ENCODE data around the gene ADORA1. TPM values are rescaled to one million over a fixed set of nuclear protein-coding genes. Genes with fewer than 3 reads are reported as not detected.

ADORA1 gene
- total RNA-seq, 1 donor from 2014 or later = 3.8 TPM

DNA sequence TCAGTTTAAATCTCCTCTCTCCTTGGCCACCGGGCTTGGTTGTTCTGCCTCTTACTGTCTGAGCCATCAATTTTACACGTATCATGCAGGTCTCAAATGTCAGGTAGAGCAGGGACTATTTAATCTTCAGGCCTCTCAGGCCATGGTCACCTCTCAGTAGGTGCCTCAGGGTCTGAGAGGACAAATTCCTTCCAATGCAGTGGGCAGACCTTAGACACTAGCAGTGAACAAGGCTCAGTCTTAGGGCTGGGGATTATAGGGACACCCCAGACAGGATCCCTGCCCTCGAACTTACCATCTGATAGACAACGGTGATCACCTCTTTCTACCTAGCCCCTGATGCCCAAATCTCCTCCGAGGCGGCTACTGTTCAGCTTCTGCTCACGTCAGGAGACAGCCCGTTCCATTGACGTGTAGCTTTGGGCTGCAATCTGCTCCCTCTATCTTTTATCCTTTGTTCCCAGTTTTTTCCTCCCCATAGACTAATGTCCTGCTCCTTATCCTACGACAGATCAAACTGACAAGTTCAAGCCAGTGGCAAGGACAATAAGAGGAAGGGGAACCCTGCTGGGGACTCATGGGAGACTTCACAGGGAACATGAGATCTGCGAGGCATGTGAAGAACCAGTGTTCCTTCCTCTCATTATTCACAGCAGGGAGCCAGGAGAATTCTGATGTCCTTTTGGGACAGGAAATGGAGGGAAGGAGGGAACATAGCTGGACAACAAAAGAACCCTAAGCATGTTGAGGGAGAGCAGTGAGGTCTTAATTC, 40.3 kb upstream of the ADORA1 start:
- Mint-ChIP-seq H3K9me3 (no peaks in the 10 kb centered on the region), H3K4me3 (no peak overlapping the region), H3K27me3 (ENCODE audit: low read depth) (peaks cover 6% of the 10 kb centered on the region), H3K27ac (no peak overlapping the region), H3K36me3 (no peaks in the 10 kb centered on the region), H3K4me1 (peaks cover 27% of the 10 kb centered on the region)
- no peak for DNase-seq (ENCODE audit: low spot score in 2 of 2, unreplicated experiment in 2 of 2)
- TF ChIP-seq, protein P1, sequence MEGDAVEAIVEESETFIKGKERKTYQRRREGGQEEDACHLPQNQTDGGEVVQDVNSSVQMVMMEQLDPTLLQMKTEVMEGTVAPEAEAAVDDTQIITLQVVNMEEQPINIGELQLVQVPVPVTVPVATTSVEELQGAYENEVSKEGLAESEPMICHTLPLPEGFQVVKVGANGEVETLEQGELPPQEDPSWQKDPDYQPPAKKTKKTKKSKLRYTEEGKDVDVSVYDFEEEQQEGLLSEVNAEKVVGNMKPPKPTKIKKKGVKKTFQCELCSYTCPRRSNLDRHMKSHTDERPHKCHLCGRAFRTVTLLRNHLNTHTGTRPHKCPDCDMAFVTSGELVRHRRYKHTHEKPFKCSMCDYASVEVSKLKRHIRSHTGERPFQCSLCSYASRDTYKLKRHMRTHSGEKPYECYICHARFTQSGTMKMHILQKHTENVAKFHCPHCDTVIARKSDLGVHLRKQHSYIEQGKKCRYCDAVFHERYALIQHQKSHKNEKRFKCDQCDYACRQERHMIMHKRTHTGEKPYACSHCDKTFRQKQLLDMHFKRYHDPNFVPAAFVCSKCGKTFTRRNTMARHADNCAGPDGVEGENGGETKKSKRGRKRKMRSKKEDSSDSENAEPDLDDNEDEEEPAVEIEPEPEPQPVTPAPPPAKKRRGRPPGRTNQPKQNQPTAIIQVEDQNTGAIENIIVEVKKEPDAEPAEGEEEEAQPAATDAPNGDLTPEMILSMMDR (IDR thresholded peaks at IDR 0.05; ENCODE audit: unreplicated experiment) = no peak

DNA sequence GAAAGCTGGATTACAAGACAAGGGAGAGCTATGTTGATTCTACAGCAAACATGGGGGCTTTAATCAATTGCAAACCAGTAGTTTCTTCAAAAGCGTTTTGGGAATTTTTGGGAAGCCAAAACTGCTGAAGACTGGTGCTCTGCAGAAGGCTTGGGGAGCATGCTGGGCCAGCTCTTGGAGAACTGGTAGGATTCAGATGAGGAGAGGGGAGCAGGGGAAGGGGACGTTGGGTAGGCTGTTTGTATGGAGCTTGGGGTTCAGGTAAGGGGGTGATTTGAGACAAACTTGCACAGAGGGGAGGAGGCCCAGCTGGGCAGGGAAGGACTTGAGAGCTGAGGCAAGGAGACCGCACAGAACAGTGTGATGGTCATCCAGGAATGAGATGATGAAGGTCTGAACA, 39.1 kb upstream of the ADORA1 start:
- peaks cover 5% of the 10 kb centered on the region for H3K27me3 Mint-ChIP-seq (ENCODE audit: low read depth)
- DNase-seq (ENCODE audit: low spot score in 2 of 2, unreplicated experiment in 2 of 2) = no peak
- TF ChIP-seq, protein P1 (IDR thresholded peaks at IDR 0.05; ENCODE audit: unreplicated experiment) = no peak
- peaks cover 23% of the 10 kb centered on the region for H3K4me1 Mint-ChIP-seq
- H3K9me3 Mint-ChIP-seq = peaks cover 3% of the 10 kb centered on the region
- H3K4me3 Mint-ChIP-seq = no peak overlapping the region
- no peak overlapping the region for H3K27ac Mint-ChIP-seq
- no peaks in the 10 kb centered on the region for H3K36me3 Mint-ChIP-seq

DNA sequence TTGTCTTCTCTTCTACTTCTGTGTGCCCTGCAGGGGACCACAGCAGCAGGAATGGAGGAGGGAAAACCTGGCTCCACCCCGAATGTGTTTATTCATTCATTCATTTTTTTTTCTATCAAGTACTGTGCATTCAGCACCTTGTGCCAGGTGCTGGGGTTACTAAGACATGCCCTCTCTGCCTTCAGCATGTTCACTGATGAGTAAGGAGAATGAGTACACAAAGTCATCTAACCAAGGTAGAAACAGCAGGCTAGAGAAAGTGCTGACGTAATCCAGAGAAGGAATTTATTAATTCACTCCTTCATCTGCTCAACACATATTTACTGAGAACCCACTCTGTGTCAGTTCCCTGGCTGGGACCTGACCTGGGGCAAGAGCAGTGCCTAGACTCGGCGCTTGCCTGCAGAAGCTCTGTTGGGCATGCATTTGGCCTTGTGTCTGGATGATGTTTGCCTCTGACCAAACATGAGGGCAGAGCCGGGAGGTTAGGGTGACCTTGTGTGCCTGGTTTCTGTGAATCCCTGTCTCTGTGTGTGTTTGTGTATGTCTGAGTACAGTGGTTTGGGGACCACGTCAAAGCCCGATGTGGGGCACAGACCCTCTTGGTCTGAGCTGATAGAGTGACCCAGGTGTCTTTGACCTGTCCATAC, 38.4 kb upstream of the ADORA1 start:
- peaks cover 23% of the 10 kb centered on the region for H3K4me1 Mint-ChIP-seq
- peaks cover 3% of the 10 kb centered on the region for H3K9me3 Mint-ChIP-seq
- H3K27ac Mint-ChIP-seq = no peak overlapping the region
- no peak overlapping the region for H3K4me3 Mint-ChIP-seq
- H3K27me3 Mint-ChIP-seq (ENCODE audit: low read depth) = peaks cover 5% of the 10 kb centered on the region
- TF ChIP-seq, protein P1 (IDR thresholded peaks at IDR 0.05; ENCODE audit: unreplicated experiment) = no peak
- DNase-seq (ENCODE audit: low spot score in 2 of 2, unreplicated experiment in 2 of 2) = no peak
- H3K36me3 Mint-ChIP-seq = no peaks in the 10 kb centered on the region

DNA sequence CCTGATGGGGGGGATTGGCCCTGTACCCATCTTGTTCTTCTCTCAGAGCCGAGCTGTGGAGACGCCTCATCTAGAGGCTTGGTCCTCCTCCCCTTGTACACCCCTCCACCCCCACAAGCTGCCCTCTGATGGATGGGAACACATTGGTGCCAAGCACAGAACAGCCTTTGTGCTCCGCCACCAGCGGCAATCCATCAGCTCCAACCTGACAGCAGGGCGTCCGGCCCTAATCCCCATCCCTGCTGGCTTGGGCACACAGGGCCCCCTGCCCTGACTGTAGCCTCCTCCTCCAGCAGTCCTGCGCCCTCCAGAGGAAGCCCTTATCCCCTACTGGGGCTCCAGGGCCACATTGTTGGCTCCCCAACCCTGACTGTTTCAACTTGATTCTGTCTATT, 37.9 kb upstream of the ADORA1 start:
- Mint-ChIP-seq H3K4me3 (no peak overlapping the region), H3K9me3 (peaks cover 7% of the 10 kb centered on the region), H3K27me3 (ENCODE audit: low read depth) (peaks cover 5% of the 10 kb centered on the region), H3K27ac (no peak overlapping the region), H3K4me1 (peaks cover 23% of the 10 kb centered on the region), H3K36me3 (peaks cover 3% of the 10 kb centered on the region)
- no peak for DNase-seq (ENCODE audit: low spot score in 2 of 2, unreplicated experiment in 2 of 2)
- TF ChIP-seq, protein P1 (IDR thresholded peaks at IDR 0.05; ENCODE audit: unreplicated experiment) = no peak

DNA sequence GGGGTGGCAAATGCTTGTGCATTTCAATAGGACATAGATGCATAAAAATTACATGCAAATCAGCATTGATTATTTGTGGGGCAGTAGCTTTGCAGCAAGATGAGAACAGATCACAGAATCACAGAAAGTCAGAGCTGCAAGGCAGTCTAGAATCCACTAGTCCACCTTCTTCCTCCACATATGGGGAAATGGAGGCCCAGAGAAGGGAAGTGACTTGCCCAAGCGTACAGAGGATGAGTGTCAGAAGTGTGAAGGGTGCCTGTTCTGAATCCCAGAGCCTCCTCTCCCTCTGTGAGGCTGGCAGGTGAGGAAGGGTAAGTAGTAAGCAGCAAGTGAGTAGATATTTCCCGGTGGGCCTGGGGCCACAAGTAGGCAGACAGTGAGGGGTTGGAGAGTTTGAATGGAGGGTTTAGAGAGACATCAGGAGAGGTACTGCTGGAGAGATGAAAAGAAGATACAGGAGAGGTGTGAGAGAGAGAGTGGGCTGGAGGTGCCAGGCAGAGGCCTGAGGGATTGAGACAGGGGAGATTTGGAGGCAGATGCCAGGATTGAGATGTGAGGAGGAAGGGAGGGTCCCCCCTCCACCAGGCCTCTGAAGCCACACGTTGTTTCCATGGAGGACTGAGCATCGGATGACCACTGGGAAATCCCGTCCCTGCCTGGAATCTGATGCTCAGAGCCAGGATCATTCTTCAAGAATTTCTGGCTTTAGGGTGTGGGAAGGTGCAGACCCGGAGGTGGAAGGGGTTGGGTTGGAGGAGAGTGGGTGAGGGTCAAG, 36.9 kb upstream of the ADORA1 start:
- Mint-ChIP-seq H3K4me3 (no peak overlapping the region), H3K4me1 (peaks cover 23% of the 10 kb centered on the region), H3K27ac (no peak overlapping the region), H3K9me3 (peaks cover 17% of the 10 kb centered on the region), H3K27me3 (ENCODE audit: low read depth) (peaks cover 5% of the 10 kb centered on the region), H3K36me3 (peaks cover 5% of the 10 kb centered on the region)
- no peak for DNase-seq (ENCODE audit: low spot score in 2 of 2, unreplicated experiment in 2 of 2)
- TF ChIP-seq, protein P1 (IDR thresholded peaks at IDR 0.05; ENCODE audit: unreplicated experiment) = no peak

Data from mesothelial cell of epicardium (in vitro differentiated cells).